ENCODE results near the gene PCDHA9. TPM values are rescaled to one million over a fixed set of nuclear protein-coding genes. Genes with fewer than 3 reads are reported as not detected.
"Not testable (repeated sequence)": the region's sequence is repeated elsewhere in the genome, so short reads cannot be mapped to it uniquely, and the experiment has no call there.

PCDHA9 gene
- total RNA-seq, 1 donor from 2014 or later = 4.0 TPM

- Mint-ChIP-seq H3K27ac (peak within 1 kb of the TSS; percentile 81), H3K36me3 (peaks cover 49% of the 10 kb centered on the region), H3K27me3 (ENCODE audit: low read depth) (no peaks in the 10 kb centered on the region), H3K4me3 (peak within 1 kb of the TSS; percentile 80), H3K9me3 (peaks cover 27% of the 10 kb centered on the region), H3K4me1 (peaks cover 5% of the 10 kb centered on the region)
- TF ChIP-seq CTCF (IDR thresholded peaks at IDR 0.05; ENCODE audit: unreplicated experiment) = no peak
- no peak for DNase-seq (ENCODE audit: low spot score in 2 of 2, unreplicated experiment in 2 of 2)
Measured at GRCh38 chr5:140868721-140869554, 20.8 kb downstream of the PCDHA9 start, which contains the start of gene PCDHA11. PCDHA11 (plus strand) TSS chr5:140868957; CDS start chr5:140869104, 147 bp downstream.

GRCh38 chr5:140869555-140869886 lies 21.3 kb downstream of the PCDHA9 start:
- peak overlapping the region; percentile 81 for H3K27ac Mint-ChIP-seq
- H3K27me3 Mint-ChIP-seq (ENCODE audit: low read depth) = no peaks in the 10 kb centered on the region
- peak; percentile 23 for TF ChIP-seq CTCF (IDR thresholded peaks at IDR 0.05; ENCODE audit: unreplicated experiment)
- H3K9me3 Mint-ChIP-seq = peaks cover 29% of the 10 kb centered on the region
- H3K4me3 Mint-ChIP-seq = peak overlapping the region; percentile 80
- peaks cover 11% of the 10 kb centered on the region for H3K4me1 Mint-ChIP-seq
- H3K36me3 Mint-ChIP-seq = peaks cover 51% of the 10 kb centered on the region
- no peak for DNase-seq (ENCODE audit: low spot score in 2 of 2, unreplicated experiment in 2 of 2)

- H3K4me3 Mint-ChIP-seq = no peak overlapping the region
- peaks cover 57% of the 10 kb centered on the region for H3K36me3 Mint-ChIP-seq
- DNase-seq (ENCODE audit: low spot score in 2 of 2, unreplicated experiment in 2 of 2) = no peak
- H3K27me3 Mint-ChIP-seq (ENCODE audit: low read depth) = no peaks in the 10 kb centered on the region
- no peak for TF ChIP-seq CTCF (IDR thresholded peaks at IDR 0.05; ENCODE audit: unreplicated experiment)
- peaks cover 16% of the 10 kb centered on the region for H3K4me1 Mint-ChIP-seq
- H3K27ac Mint-ChIP-seq = no peak overlapping the region
- H3K9me3 Mint-ChIP-seq = peaks cover 27% of the 10 kb centered on the region
Measured at GRCh38 chr5:140870221-140871201, 22.3 kb downstream of the PCDHA9 start.

- peaks cover 30% of the 10 kb centered on the region for H3K9me3 Mint-ChIP-seq
- H3K4me1 Mint-ChIP-seq = peaks cover 15% of the 10 kb centered on the region
- TF ChIP-seq CTCF (IDR thresholded peaks at IDR 0.05; ENCODE audit: unreplicated experiment) = no peak
- H3K27me3 Mint-ChIP-seq (ENCODE audit: low read depth) = no peaks in the 10 kb centered on the region
- no peak for DNase-seq (ENCODE audit: low spot score in 2 of 2, unreplicated experiment in 2 of 2)
- H3K4me3 Mint-ChIP-seq = peak within 1 kb of the TSS; percentile 84
- peak within 1 kb of the TSS; percentile 97 for H3K27ac Mint-ChIP-seq
- H3K36me3 Mint-ChIP-seq = peaks cover 59% of the 10 kb centered on the region
Measured at GRCh38 chr5:140875085-140876065, 27.2 kb downstream of the PCDHA9 start, which contains the start of gene PCDHA12. PCDHA12 (plus strand) TSS chr5:140875308; CDS start chr5:140875473, 165 bp downstream.

- H3K27ac Mint-ChIP-seq; DNase-seq (ENCODE audit: low spot score in 2 of 2, unreplicated experiment in 2 of 2): not testable (repeated sequence)
- H3K36me3 Mint-ChIP-seq = peaks cover 67% of the 10 kb centered on the region
Measured at GRCh38 chr5:140876541-140877261, 28.5 kb downstream of the PCDHA9 start.

More at GRCh38 chr5:140876541-140877261, 28.5 kb downstream of the PCDHA9 start:
- H3K27me3 Mint-ChIP-seq (ENCODE audit: low read depth); H3K4me3 Mint-ChIP-seq: not testable (repeated sequence)
- Mint-ChIP-seq H3K4me1 (peaks cover 15% of the 10 kb centered on the region), H3K9me3 (peaks cover 42% of the 10 kb centered on the region)

All from mesothelial cell of epicardium (in vitro differentiated cells).